Thyroid gland (tissue), 4 donors: Measurements from ENCODE around the gene WNK2. TPM values are rescaled to one million over a fixed set of nuclear protein-coding genes. Genes with fewer than 3 reads are reported as not detected.
"Not testable (repeated sequence)": the region's sequence is repeated elsewhere in the genome, so short reads cannot be mapped to it uniquely, and the experiment has no call there.

Experiments used
- DNase-seq, 2 donors: peaks; one replicate each; pipeline ENCODE4 v3.0.0-alpha.2; 2019
- H3K27ac ChIP-seq, 3 donors: fragments of 200-600 bp; sonication (generic); 1 replicate in 2 of 3; 2 replicates in 1 of 3; pipeline ENCODE4 v1.5.1; 2016 to 2019; ENCODE audit warnings: mild to moderate bottlenecking in 1 of 3, moderate library complexity in 1 of 3
- H3K27me3 ChIP-seq: fragments of 200-600 bp; sonication (generic); one replicate; pipeline ENCODE4 v1.5.1; 2019
- H3K36me3 ChIP-seq, 2 donors: fragments of 200-600 bp; sonication (generic); one replicate each; pipeline ENCODE4 v1.5.1; 2016 to 2019
- H3K4me1 ChIP-seq, 2 donors: fragments of 200-600 bp; sonication (generic); one replicate each; pipeline ENCODE4 v1.5.1; 2017 to 2019
- H3K4me3 ChIP-seq, 3 donors: fragments of 200-600 bp; sonication (generic); replicated peaks in 1 of 3; 1 replicate in 2 of 3; 2 replicates in 1 of 3; pipeline ENCODE4 v1.5.1; 2016; ENCODE audit warnings: mild to moderate bottlenecking in 1 of 3
- H3K9me3 ChIP-seq: fragments of 200-600 bp; sonication (generic); one replicate; pipeline ENCODE4 v1.5.1; 2017
- CTCF ChIP-seq, 6 experiments: fragments of 200-600 bp in 3 of 6; fragments of 450-650 bp in 3 of 6; sonication (generic) in 3 of 6; IDR thresholded peaks; one replicate each; pipeline ENCODE4 v1.5.1; 2016 to 2019; ENCODE audit warnings: antibody characterized with exemption in 6 of 6, mild to moderate bottlenecking in 2 of 6, inconsistent platforms in 1 of 6, moderate library complexity in 1 of 6
- POLR2A ChIP-seq, 2 donors: fragments of 450-650 bp; IDR thresholded peaks; one replicate each; pipeline ENCODE4 v1.6.1; 2017; ENCODE audit warnings: antibody characterized with exemption in 2 of 2, mild to moderate bottlenecking in 2 of 2, moderate library complexity in 1 of 2
- WGBS, 2 donors: methylation state at CpG; one replicate each; pipeline ENCODE4 v1.1.5; 2017; 5-methylcytosine and 5-hydroxymethylcytosine counted together
- intact Hi-C: fragments of 100-400 bp; cut with DNase I; formaldehyde crosslinking; loops from one replicate; pipeline ENCODE4 v1.15.1; 2023
- total RNA-seq, 4 donors: library from RNA; depleted of rRNA; stranded (reverse); fragments of >200 nt; gene quantifications; one replicate each; pipeline ENCODE4 v1.2.3, GENCODE V29; 2016

WNK2 gene
- total RNA-seq, 4 donors from 2014 or later: 0.94 to 8.5 (median 8.1) TPM

- 91 to 94% methylated on average over 2 of the region's 2 CpGs for WGBS, 2 donors
- no peaks in the 10 kb centered on the region for H3K9me3 ChIP-seq
- intact Hi-C loops: no loop called here
- H3K36me3 ChIP-seq: no peaks in the 10 kb centered on the region
- H3K27me3 ChIP-seq: no peaks in the 10 kb centered on the region
- no peaks in the 10 kb centered on the region for H3K4me1 ChIP-seq
- no peak overlapping the region for H3K27ac ChIP-seq
- TF ChIP-seq POLR2A (IDR thresholded peaks at IDR 0.05): no peak
- no peak for TF ChIP-seq CTCF (IDR thresholded peaks at IDR 0.05)
- no peak for DNase-seq
- no peak overlapping the region for H3K4me3 ChIP-seq
These were observed 171.9 kb downstream of the WNK2 start for GRCh38 chr9:93355827-93356226.

GRCh38 chr9:93357649-93358048, 173.7 kb downstream of the WNK2 start:
- no peak for DNase-seq
- Histone ChIP-seq H3K9me3 (no peaks in the 10 kb centered on the region), H3K27ac (no peak overlapping the region), H3K36me3 (no peaks in the 10 kb centered on the region), H3K4me3 (no peak overlapping the region), H3K4me1 (no peaks in the 10 kb centered on the region), H3K27me3 (no peaks in the 10 kb centered on the region)
- 72 to 85% methylated on average over 5 of the region's 5 CpGs for WGBS, 2 donors
- TF ChIP-seq CTCF (IDR thresholded peaks at IDR 0.05): no peak
- no peak for TF ChIP-seq POLR2A (IDR thresholded peaks at IDR 0.05)
- intact Hi-C loops: no loop called here

GRCh38 chr9:93359907-93360306, 176.0 kb downstream of the WNK2 start:
- H3K4me1 ChIP-seq, H3K27ac ChIP-seq, H3K4me3 ChIP-seq, H3K36me3 ChIP-seq, H3K9me3 ChIP-seq, DNase-seq, intact Hi-C loops, H3K27me3 ChIP-seq: not testable (repeated sequence)
- WGBS, 2 donors: 88 to 94% methylated on average over 8 of the region's 8 CpGs

- TF ChIP-seq POLR2A (IDR thresholded peaks at IDR 0.05) (no peak), CTCF (IDR thresholded peaks at IDR 0.05) (no peak)
- Histone ChIP-seq H3K36me3 (no peaks in the 10 kb centered on the region), H3K9me3 (no peaks in the 10 kb centered on the region), H3K4me1 (no peaks in the 10 kb centered on the region), H3K27ac (no peak overlapping the region), H3K27me3 (no peaks in the 10 kb centered on the region), H3K4me3 (no peak overlapping the region)
- WGBS, 2 donors: 59 to 60% methylated on average over 3 of the region's 3 CpGs
- no peak for DNase-seq
- intact Hi-C loops: no loop called here
These were observed 178.1 kb downstream of the WNK2 start for GRCh38 chr9:93361995-93362394.

GRCh38 chr9:93364734-93365426, 180.9 kb downstream of the WNK2 start:
- H3K27ac ChIP-seq: no peak overlapping the region
- 90 to 95% methylated on average over 2 of the region's 2 CpGs for WGBS, 2 donors
- TF ChIP-seq POLR2A (IDR thresholded peaks at IDR 0.05) (no peak), CTCF (IDR thresholded peaks at IDR 0.05) (no peak)
- no peaks in the 10 kb centered on the region for H3K9me3 ChIP-seq
- H3K36me3 ChIP-seq: no peaks in the 10 kb centered on the region
- H3K4me1 ChIP-seq: no peaks in the 10 kb centered on the region
- no peaks in the 10 kb centered on the region for H3K27me3 ChIP-seq
- DNase-seq: no peak
- intact Hi-C loops: no loop called here
- H3K4me3 ChIP-seq: no peak overlapping the region
